ENCODE results near the gene KRT6A.

The KRT6A gene

DNA sequence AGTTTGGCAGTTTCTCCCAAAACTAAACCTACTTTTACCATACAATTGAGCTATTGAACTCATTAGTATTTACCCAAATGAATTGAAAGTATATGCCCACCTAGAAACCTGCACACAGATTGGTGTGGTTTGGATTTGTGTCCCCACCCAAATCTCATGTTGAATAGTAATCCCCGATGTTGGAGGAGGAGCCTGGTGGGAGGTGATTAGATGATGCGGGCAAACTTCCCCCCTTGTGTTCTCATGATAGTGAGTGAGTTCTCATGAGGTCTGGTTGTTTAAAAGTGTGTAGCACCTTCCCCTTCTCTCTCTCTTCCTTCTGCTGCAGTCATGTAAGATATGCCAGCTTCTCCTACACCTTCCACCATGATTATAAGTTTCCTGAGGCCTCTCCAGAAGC is 15.4 kb downstream of the KRT6A start:
- no peak overlapping the region for H3K4me3 ChIP-seq (ENCODE audit: low read length, poor library complexity, severe bottlenecking)
- H3K4me2 ChIP-seq (ENCODE audit: low read depth, low read length, poor library complexity, severe bottlenecking): no peak overlapping the region
- H2AFZ ChIP-seq (ENCODE audit: low read length): no peak overlapping the region
- H3K27me3 ChIP-seq (ENCODE audit: insufficient read depth, low read length, poor library complexity, severe bottlenecking): no peaks in the 10 kb centered on the region
- H4K20me1 ChIP-seq (ENCODE audit: insufficient read depth, low read length, poor library complexity, severe bottlenecking): no peaks in the 10 kb centered on the region
- no peaks in the 10 kb centered on the region for H3K79me2 ChIP-seq (ENCODE audit: insufficient read depth, low read length)
- H3K36me3 ChIP-seq (ENCODE audit: insufficient read depth, low read length): no peaks in the 10 kb centered on the region
- no peaks in the 10 kb centered on the region for H3K9me3 ChIP-seq (ENCODE audit: insufficient read depth, low read depth, low read length)
- H3K4me1 ChIP-seq (ENCODE audit: insufficient read depth, low read length, poor library complexity, severe bottlenecking): no peaks in the 10 kb centered on the region
- no peaks in the 10 kb centered on the region for H3F3A ChIP-seq (ENCODE audit: low read depth)
- H3K9ac ChIP-seq (ENCODE audit: low read depth, low read length, poor library complexity, severe bottlenecking): no peak overlapping the region
- no peaks in the 10 kb centered on the region for H3K9me2 ChIP-seq (replicated peaks; ENCODE audit: low read depth, low read length)
- TF ChIP-seq, protein P1, sequence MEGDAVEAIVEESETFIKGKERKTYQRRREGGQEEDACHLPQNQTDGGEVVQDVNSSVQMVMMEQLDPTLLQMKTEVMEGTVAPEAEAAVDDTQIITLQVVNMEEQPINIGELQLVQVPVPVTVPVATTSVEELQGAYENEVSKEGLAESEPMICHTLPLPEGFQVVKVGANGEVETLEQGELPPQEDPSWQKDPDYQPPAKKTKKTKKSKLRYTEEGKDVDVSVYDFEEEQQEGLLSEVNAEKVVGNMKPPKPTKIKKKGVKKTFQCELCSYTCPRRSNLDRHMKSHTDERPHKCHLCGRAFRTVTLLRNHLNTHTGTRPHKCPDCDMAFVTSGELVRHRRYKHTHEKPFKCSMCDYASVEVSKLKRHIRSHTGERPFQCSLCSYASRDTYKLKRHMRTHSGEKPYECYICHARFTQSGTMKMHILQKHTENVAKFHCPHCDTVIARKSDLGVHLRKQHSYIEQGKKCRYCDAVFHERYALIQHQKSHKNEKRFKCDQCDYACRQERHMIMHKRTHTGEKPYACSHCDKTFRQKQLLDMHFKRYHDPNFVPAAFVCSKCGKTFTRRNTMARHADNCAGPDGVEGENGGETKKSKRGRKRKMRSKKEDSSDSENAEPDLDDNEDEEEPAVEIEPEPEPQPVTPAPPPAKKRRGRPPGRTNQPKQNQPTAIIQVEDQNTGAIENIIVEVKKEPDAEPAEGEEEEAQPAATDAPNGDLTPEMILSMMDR (conservative IDR thresholded peaks at IDR 0.05; ENCODE audit: low read length): no peak
- TF ChIP-seq EZH2phosphoT487 (IDR thresholded peaks at IDR 0.05; ENCODE audit: borderline replicate concordance): no peak

DNA sequence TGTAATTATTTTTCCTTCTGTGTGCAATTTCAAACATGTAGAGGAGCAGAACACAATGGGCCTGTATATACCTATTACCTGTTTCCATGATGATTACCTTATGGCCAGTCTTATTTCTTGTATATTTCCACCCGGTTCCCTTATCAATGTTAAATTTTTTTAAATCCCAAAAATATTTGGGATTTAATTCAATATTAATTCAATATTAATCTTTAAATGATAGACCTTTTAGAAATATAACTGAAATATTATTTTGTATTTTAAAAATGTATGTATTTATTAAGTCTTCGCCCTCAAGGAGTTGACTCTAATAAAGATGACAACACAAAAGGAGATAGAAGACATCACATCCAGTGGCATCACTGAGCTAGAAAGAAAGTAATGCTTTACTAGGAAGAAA is 18.8 kb downstream of the KRT6A start:
- H2AFZ ChIP-seq (ENCODE audit: low read length): no peak overlapping the region
- TF ChIP-seq EZH2phosphoT487 (IDR thresholded peaks at IDR 0.05; ENCODE audit: borderline replicate concordance): no peak
- TF ChIP-seq, protein P1 (conservative IDR thresholded peaks at IDR 0.05; ENCODE audit: low read length): no peak
- no peaks in the 10 kb centered on the region for H4K20me1 ChIP-seq (ENCODE audit: insufficient read depth, low read length, poor library complexity, severe bottlenecking)
- no peaks in the 10 kb centered on the region for H3F3A ChIP-seq (ENCODE audit: low read depth)
- no peaks in the 10 kb centered on the region for H3K4me1 ChIP-seq (ENCODE audit: insufficient read depth, low read length, poor library complexity, severe bottlenecking)
- H3K36me3 ChIP-seq (ENCODE audit: insufficient read depth, low read length): no peaks in the 10 kb centered on the region
- no peaks in the 10 kb centered on the region for H3K79me2 ChIP-seq (ENCODE audit: insufficient read depth, low read length)
- H3K9me2 ChIP-seq (replicated peaks; ENCODE audit: low read depth, low read length): no peaks in the 10 kb centered on the region
- H3K9ac ChIP-seq (ENCODE audit: low read depth, low read length, poor library complexity, severe bottlenecking): no peak overlapping the region
- no peak overlapping the region for H3K4me3 ChIP-seq (ENCODE audit: low read length, poor library complexity, severe bottlenecking)
- no peaks in the 10 kb centered on the region for H3K27me3 ChIP-seq (ENCODE audit: insufficient read depth, low read length, poor library complexity, severe bottlenecking)
- H3K4me2 ChIP-seq (ENCODE audit: low read depth, low read length, poor library complexity, severe bottlenecking): no peak overlapping the region
- no peaks in the 10 kb centered on the region for H3K9me3 ChIP-seq (ENCODE audit: insufficient read depth, low read depth, low read length)

DNA sequence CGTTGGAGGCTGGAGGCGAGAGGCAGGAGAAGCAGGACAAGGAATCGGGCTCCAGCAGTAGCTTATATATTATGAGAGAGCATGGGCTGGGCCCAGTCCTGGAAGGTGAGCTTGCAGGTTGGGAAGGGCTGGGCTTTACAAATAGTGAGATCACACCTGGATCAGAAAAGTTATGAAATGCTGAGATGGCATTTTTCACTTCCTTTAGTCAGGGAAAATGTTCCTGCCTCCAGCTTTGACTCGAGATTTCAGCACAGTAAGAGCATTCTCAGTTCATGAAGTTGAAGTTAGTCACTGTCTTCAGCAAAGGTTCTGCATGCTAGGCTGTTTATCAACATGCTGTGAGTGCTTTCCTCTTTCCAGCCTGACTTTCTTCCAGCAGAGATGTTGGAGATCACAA is 19.3 kb downstream of the KRT6A start, which contains the start of gene KRT6C:
Gene KRT6C (minus strand): TSS at position 38 of the 400 bp plus-strand sequence. CDS start 68 bp downstream, outside the sequence.
- no peak within 1 kb of the TSS for H3K4me3 ChIP-seq (ENCODE audit: low read length, poor library complexity, severe bottlenecking)
- no peak within 1 kb of the TSS for H2AFZ ChIP-seq (ENCODE audit: low read length)
- no peaks in the 10 kb centered on the region for H4K20me1 ChIP-seq (ENCODE audit: insufficient read depth, low read length, poor library complexity, severe bottlenecking)
- H3K79me2 ChIP-seq (ENCODE audit: insufficient read depth, low read length): no peaks in the 10 kb centered on the region
- H3K9me3 ChIP-seq (ENCODE audit: insufficient read depth, low read depth, low read length): no peaks in the 10 kb centered on the region
- TF ChIP-seq, protein P1 (conservative IDR thresholded peaks at IDR 0.05; ENCODE audit: low read length): no peak
- no peak for TF ChIP-seq EZH2phosphoT487 (IDR thresholded peaks at IDR 0.05; ENCODE audit: borderline replicate concordance)
- no peaks in the 10 kb centered on the region for H3F3A ChIP-seq (ENCODE audit: low read depth)
- H3K4me2 ChIP-seq (ENCODE audit: low read depth, low read length, poor library complexity, severe bottlenecking): no peak within 1 kb of the TSS
- H3K9ac ChIP-seq (ENCODE audit: low read depth, low read length, poor library complexity, severe bottlenecking): no peak within 1 kb of the TSS
- no peaks in the 10 kb centered on the region for H3K9me2 ChIP-seq (replicated peaks; ENCODE audit: low read depth, low read length)
- no peaks in the 10 kb centered on the region for H3K36me3 ChIP-seq (ENCODE audit: insufficient read depth, low read length)
- H3K27me3 ChIP-seq (ENCODE audit: insufficient read depth, low read length, poor library complexity, severe bottlenecking): no peaks in the 10 kb centered on the region
- no peaks in the 10 kb centered on the region for H3K4me1 ChIP-seq (ENCODE audit: insufficient read depth, low read length, poor library complexity, severe bottlenecking)
